PC-3 (cell line): Measurements from ENCODE around the gene P2RX4.

ENCODE experiments used
- CTCF ChIP-seq: fragments of 300-600 bp; sonication (generic); conservative IDR thresholded peaks from 2 replicates; pipeline ENCODE4 v1.5.1; 2017; ENCODE audit warnings: antibody characterized with exemption, low read depth, mild to moderate bottlenecking, low read length
- EZH2 ChIP-seq: fragments of 300-600 bp; sonication (generic); IDR thresholded peaks from one replicate; pipeline ENCODE4 v1.6.1; 2017; ENCODE audit warnings: antibody characterized with exemption, mild to moderate bottlenecking, low read length; ENCODE audit not compliant: unreplicated experiment
- EZH2phosphoT487 ChIP-seq: fragments of 300-600 bp; sonication (generic); IDR thresholded peaks from 2 replicates; pipeline ENCODE4 v1.6.1; 2018; ENCODE audit warnings: mild to moderate bottlenecking, antibody characterized with exemption, low read length, borderline replicate concordance

- TF ChIP-seq CTCF (no peak), EZH2 (no peak), EZH2phosphoT487 (no peak)
These were observed 37.8 kb upstream of the P2RX4 start for GRCh38 chr12:121172145-121172544.
